ENCODE data around the gene AP4E1.
"Not testable (repeated sequence)": the region's sequence is repeated elsewhere in the genome, so short reads cannot be mapped to it uniquely, and the experiment has no call there.

Gene AP4E1

GRCh38 chr15:50889589-50889988, 18.9 kb upstream of the AP4E1 start:
- DNase-seq (ENCODE audit: low read depth in 2 of 2) = no peak

GRCh38 chr15:50890751-50891150, 17.7 kb upstream of the AP4E1 start:
- no peak for DNase-seq (ENCODE audit: low read depth in 2 of 2)

- no peak for DNase-seq (ENCODE audit: low read depth in 2 of 2)
Observed at GRCh38 chr15:50891159-50891558, 17.3 kb upstream of the AP4E1 start.

- no peak for DNase-seq (ENCODE audit: low read depth in 2 of 2)
Observed at GRCh38 chr15:50893976-50894375, 14.5 kb upstream of the AP4E1 start.

GRCh38 chr15:50901390-50901789, 7.1 kb upstream of the AP4E1 start:
- DNase-seq (ENCODE audit: low read depth in 2 of 2) = not testable (repeated sequence)

- DNase-seq (ENCODE audit: low read depth in 2 of 2) = no peak
Observed at GRCh38 chr15:50904211-50904610, 4.3 kb upstream of the AP4E1 start.

GRCh38 chr15:50905055-50905454, 3.4 kb upstream of the AP4E1 start:
- DNase-seq (ENCODE audit: low read depth in 2 of 2) = no peak

GRCh38 chr15:50906954-50907600, 1.4 kb upstream of the AP4E1 start:
- peak; percentile 73 to 80 for DNase-seq (ENCODE audit: low read depth in 2 of 2)

GRCh38 chr15:50907601-50908208, 778 bp upstream of the AP4E1 start:
- DNase-seq (ENCODE audit: low read depth in 2 of 2) = peak; percentile 20 to 38

- DNase-seq (ENCODE audit: low read depth in 2 of 2) = no peak
Observed at GRCh38 chr15:50909010-50909317, 481 bp downstream of the AP4E1 start.

- DNase-seq (ENCODE audit: low read depth in 2 of 2) = not testable (repeated sequence)
Observed at GRCh38 chr15:50910426-50910795, 1.9 kb downstream of the AP4E1 start.

GRCh38 chr15:50911001-50911400, 2.5 kb downstream of the AP4E1 start:
- no peak for DNase-seq (ENCODE audit: low read depth in 2 of 2)

- DNase-seq (ENCODE audit: low read depth in 2 of 2) = no peak
Observed at GRCh38 chr15:50911621-50912020, 3.1 kb downstream of the AP4E1 start.

GRCh38 chr15:50916400-50916799, 7.9 kb downstream of the AP4E1 start:
- no peak for DNase-seq (ENCODE audit: low read depth in 2 of 2)

- DNase-seq (ENCODE audit: low read depth in 2 of 2) = not testable (repeated sequence)
Observed at GRCh38 chr15:50919359-50919758, 10.9 kb downstream of the AP4E1 start.

GRCh38 chr15:50925281-50925680, 16.8 kb downstream of the AP4E1 start:
- no peak for DNase-seq (ENCODE audit: low read depth in 2 of 2)

GRCh38 chr15:50929062-50929461, 20.6 kb downstream of the AP4E1 start:
- DNase-seq (ENCODE audit: low read depth in 2 of 2) = no peak

GRCh38 chr15:50930792-50931191, 22.3 kb downstream of the AP4E1 start:
- DNase-seq (ENCODE audit: low read depth in 2 of 2) = no peak

GRCh38 chr15:50933341-50933740, 24.9 kb downstream of the AP4E1 start:
- no peak for DNase-seq (ENCODE audit: low read depth in 2 of 2)

GRCh38 chr15:50938525-50938924, 30.0 kb downstream of the AP4E1 start:
- DNase-seq (ENCODE audit: low read depth in 2 of 2) = no peak

GRCh38 chr15:50939911-50940310, 31.4 kb downstream of the AP4E1 start:
- DNase-seq (ENCODE audit: low read depth in 2 of 2) = no peak

GRCh38 chr15:50940506-50940905, 32.0 kb downstream of the AP4E1 start:
- DNase-seq (ENCODE audit: low read depth in 2 of 2) = no peak

GRCh38 chr15:50943638-50944037, 35.2 kb downstream of the AP4E1 start:
- DNase-seq (ENCODE audit: low read depth in 2 of 2) = no peak

- no peak for DNase-seq (ENCODE audit: low read depth in 2 of 2)
Observed at GRCh38 chr15:50944672-50945071, 36.2 kb downstream of the AP4E1 start.
